Loucy (cell line): ENCODE results near the gene ACMSD.

Experiments
- H2AFZ ChIP-seq: fragments of 200-600 bp; sonication (generic); 2 replicates; pipeline ENCODE4 v1.6.0; 2016; ENCODE audit warnings: antibody characterized with exemption, mild to moderate bottlenecking, low read length, moderate library complexity
- H3F3A ChIP-seq: fragments of 200-600 bp; 2 replicates; pipeline ENCODE4 v1.6.0; 2016; ENCODE audit warnings: antibody characterized with exemption, low read depth, mild to moderate bottlenecking
- H3K27me3 ChIP-seq: fragments of 200-600 bp; sonication (generic); 2 replicates; pipeline ENCODE4 v1.6.1; 2014; ENCODE audit warnings: low read length, mild to moderate bottlenecking; ENCODE audit not compliant: insufficient read depth, poor library complexity, severe bottlenecking
- H3K36me3 ChIP-seq: fragments of 200-600 bp; sonication (generic); 2 replicates; pipeline ENCODE4 v1.6.1; 2016; ENCODE audit warnings: low read length; ENCODE audit not compliant: insufficient read depth
- H3K4me1 ChIP-seq: fragments of 200-600 bp; sonication (generic); 2 replicates; pipeline ENCODE4 v1.5.1; 2014; ENCODE audit warnings: low read length, mild to moderate bottlenecking; ENCODE audit not compliant: insufficient read depth, poor library complexity, severe bottlenecking
- H3K4me2 ChIP-seq: fragments of 200-600 bp; sonication (generic); 2 replicates; pipeline ENCODE4 v1.6.0; 2014; ENCODE audit warnings: antibody characterized with exemption, low read length, low read depth, mild to moderate bottlenecking; ENCODE audit not compliant: poor library complexity, severe bottlenecking
- H3K4me3 ChIP-seq: fragments of 200-600 bp; sonication (generic); 2 replicates; pipeline ENCODE4 v1.5.1; 2014; ENCODE audit warnings: low read length, mild to moderate bottlenecking, mixed read lengths; ENCODE audit not compliant: poor library complexity, severe bottlenecking
- H3K79me2 ChIP-seq: fragments of 200-600 bp; sonication (generic); 2 replicates; pipeline ENCODE4 v1.6.1; 2014; ENCODE audit warnings: low read length; ENCODE audit not compliant: insufficient read depth
- H3K9ac ChIP-seq: fragments of 200-600 bp; sonication (generic); 2 replicates; pipeline ENCODE4 v1.6.0; 2014; ENCODE audit warnings: mild to moderate bottlenecking, low read depth, low read length, moderate library complexity; ENCODE audit not compliant: poor library complexity, severe bottlenecking
- H3K9me2 ChIP-seq: fragments of 200-600 bp; sonication (generic); replicated peaks from 2 replicates; pipeline ENCODE4 v1.6.1; 2016; ENCODE audit warnings: low read depth, low read length, mixed read lengths
- H3K9me3 ChIP-seq: fragments of 200-600 bp; sonication (generic); 2 replicates; pipeline ENCODE4 v1.6.1; 2014; ENCODE audit warnings: mild to moderate bottlenecking, antibody characterized with exemption, low read length, low read depth; ENCODE audit not compliant: insufficient read depth
- H4K20me1 ChIP-seq: fragments of 200-600 bp; sonication (generic); 2 replicates; pipeline ENCODE4 v1.6.0; 2014; ENCODE audit warnings: antibody characterized with exemption, low read length, mild to moderate bottlenecking; ENCODE audit not compliant: insufficient read depth, poor library complexity, severe bottlenecking
- CTCF ChIP-seq: fragments of 200-600 bp; sonication (generic); conservative IDR thresholded peaks from 2 replicates; pipeline ENCODE4 v1.5.1; 2014; ENCODE audit warnings: mild to moderate bottlenecking, antibody characterized with exemption, low read length
- EZH2phosphoT487 ChIP-seq: fragments of 200-600 bp; IDR thresholded peaks from 2 replicates; pipeline ENCODE4 v1.6.1; 2018; ENCODE audit warnings: antibody characterized with exemption, mild to moderate bottlenecking, moderate library complexity, borderline replicate concordance

ACMSD gene

GRCh38 chr2:134927195-134927594, 88.8 kb downstream of the ACMSD start:
- peaks cover 96% of the 10 kb centered on the region for H4K20me1 ChIP-seq
- H3K4me2 ChIP-seq: peak overlapping the region; percentile 78
- no peaks in the 10 kb centered on the region for H3K27me3 ChIP-seq
- peaks cover 100% of the 10 kb centered on the region for H3K79me2 ChIP-seq
- H3K9me3 ChIP-seq: no peaks in the 10 kb centered on the region
- peaks cover 12% of the 10 kb centered on the region; the same call in 1 of the 2 replicates for H3K36me3 ChIP-seq
- no peak overlapping the region for H3K9ac ChIP-seq
- H3K9me2 ChIP-seq: no peaks in the 10 kb centered on the region
- H2AFZ ChIP-seq: no peak overlapping the region
- peak overlapping the region; percentile 61 for H3K4me3 ChIP-seq
- TF ChIP-seq EZH2phosphoT487: no peak
- no peaks in the 10 kb centered on the region for H3F3A ChIP-seq
- peaks cover 53% of the 10 kb centered on the region for H3K4me1 ChIP-seq

- Histone ChIP-seq H3K36me3 (peaks cover 46% of the 10 kb centered on the region; the same call in 1 of the 2 replicates), H4K20me1 (peaks cover 86% of the 10 kb centered on the region)
These were observed 94.6 kb downstream of the ACMSD start for GRCh38 chr2:134932864-134933526.

DNA sequence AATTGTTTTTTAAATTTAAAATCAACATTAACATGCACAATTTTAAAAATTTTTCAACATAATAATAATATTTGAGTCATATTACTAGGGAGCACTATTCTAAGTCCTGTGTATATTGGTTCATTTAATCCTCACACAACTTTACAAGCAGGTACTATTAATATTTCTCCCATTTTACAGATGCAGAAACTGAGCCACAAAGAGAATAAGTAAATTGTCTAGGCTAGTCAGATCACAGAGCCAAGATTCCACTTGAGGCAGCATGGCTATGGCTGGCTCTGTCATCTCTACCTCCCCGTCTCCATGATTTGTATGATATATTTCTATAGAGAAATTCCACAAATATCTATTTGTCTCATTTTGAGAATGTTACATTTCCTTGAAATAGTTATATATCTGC, 95.3 kb downstream of the ACMSD start:
- Histone ChIP-seq H4K20me1 (peaks cover 86% of the 10 kb centered on the region), H3F3A (peaks cover 5% of the 10 kb centered on the region; the same call in 1 of the 2 replicates), H3K9ac (no peak overlapping the region), H3K9me2 (no peaks in the 10 kb centered on the region), H3K27me3 (no peaks in the 10 kb centered on the region), H3K4me1 (peaks cover 21% of the 10 kb centered on the region), H3K79me2 (peaks cover 94% of the 10 kb centered on the region), H2AFZ (no peak overlapping the region), H3K4me3 (no peak overlapping the region), H3K4me2 (peak overlapping the region; percentile 7), H3K9me3 (no peaks in the 10 kb centered on the region), H3K36me3 (peaks cover 53% of the 10 kb centered on the region)
- TF ChIP-seq EZH2phosphoT487: no peak
- TF ChIP-seq CTCF: no peak

More at GRCh38 chr2:134932864-134933526, 94.6 kb downstream of the ACMSD start:
- Histone ChIP-seq H2AFZ (no peak overlapping the region), H3K9me3 (no peaks in the 10 kb centered on the region), H3K79me2 (peaks cover 98% of the 10 kb centered on the region), H3K9me2 (no peaks in the 10 kb centered on the region), H3K27me3 (no peaks in the 10 kb centered on the region), H3K4me2 (peak overlapping the region; percentile 15), H3K4me3 (no peak overlapping the region), H3F3A (peaks cover 1% of the 10 kb centered on the region; the same call in 1 of the 2 replicates), H3K4me1 (peaks cover 20% of the 10 kb centered on the region), H3K9ac (no peak overlapping the region)
- TF ChIP-seq EZH2phosphoT487 (no peak), CTCF (no peak)
